Measurements from ENCODE around the gene LCN6. TPM values are rescaled to one million over a fixed set of nuclear protein-coding genes. Genes with fewer than 3 reads are reported as not detected.
"Not testable (repeated sequence)": the region's sequence is repeated elsewhere in the genome, so short reads cannot be mapped to it uniquely, and the experiment has no call there.

Gene LCN6
- total RNA-seq, 1 experiment from 2014 or later: not detected

- intact Hi-C loops (cut with micrococcal nuclease; ENCODE audit: unreplicated experiment): no loop called here
- POLR2A ChIA-PET: no interaction called here
Measured at GRCh38 chr9:136771907-136772415, 23.6 kb upstream of the LCN6 start.

GRCh38 chr9:136769710-136770191 lies 21.4 kb upstream of the LCN6 start:
- H3K4me3 ChIP-seq (ENCODE audit: low read depth, low read length): no peak overlapping the region
- Mint-ChIP-seq H3K9me3 (ENCODE audit: unreplicated experiment) (no peaks in the 10 kb centered on the region), H3K27me3 (ENCODE audit: insufficient read depth, unreplicated experiment) (no peaks in the 10 kb centered on the region), H3K36me3 (ENCODE audit: insufficient read depth, unreplicated experiment) (peaks cover 4% of the 10 kb centered on the region), H3K4me3 (ENCODE audit: unreplicated experiment) (no peak overlapping the region), H3K4me1 (ENCODE audit: low read depth, unreplicated experiment) (peaks cover 7% of the 10 kb centered on the region), H3K27ac (ENCODE audit: unreplicated experiment) (no peak overlapping the region)
- intact Hi-C loops (cut with micrococcal nuclease; ENCODE audit: unreplicated experiment): no loop called here
- no TSS peak for BruUV-seq (replicated peaks)
- TF ChIP-seq CTCF (IDR thresholded peaks at IDR 0.05; ENCODE audit: insufficient read depth in 1 of 2, low read depth in 1 of 2, low read length in 1 of 2, severe bottlenecking in 1 of 2, unreplicated experiment in 1 of 2): no peak
- no peak for DNase-seq
- H3K4me1 ChIP-seq: peaks cover 7% of the 10 kb centered on the region
- POLR2A ChIA-PET: no interaction called here
- H3K9me3 ChIP-seq: peaks cover 7% of the 10 kb centered on the region; the same call in 1 of the 2 replicates
- H3K36me3 ChIP-seq (ENCODE audit: control insufficient read depth, insufficient read depth, low read length): peaks cover 2% of the 10 kb centered on the region
- CTCF ChIA-PET: interaction anchor here (0.7 kb wide), 1 partner anchor 10 kb away, joined by 3 read pairs; no protein-coding TSS in a partner anchor
- H3K27me3 ChIP-seq (replicated peaks; ENCODE audit: control insufficient read depth, insufficient read depth, low read length): no peaks in the 10 kb centered on the region

More at GRCh38 chr9:136771907-136772415, 23.6 kb upstream of the LCN6 start:
- no peaks in the 10 kb centered on the region for H3K9me3 Mint-ChIP-seq (ENCODE audit: unreplicated experiment)
- BruUV-seq (replicated peaks): no TSS peak
- no peaks in the 10 kb centered on the region for H3K27me3 Mint-ChIP-seq (ENCODE audit: insufficient read depth, unreplicated experiment)
- no peaks in the 10 kb centered on the region for H3K27me3 ChIP-seq (replicated peaks; ENCODE audit: control insufficient read depth, insufficient read depth, low read length)
- H3K4me1 ChIP-seq: peaks cover 7% of the 10 kb centered on the region
- H3K36me3 Mint-ChIP-seq (ENCODE audit: insufficient read depth, unreplicated experiment): peaks cover 4% of the 10 kb centered on the region
- CTCF ChIA-PET: no interaction called here
- peaks cover 6% of the 10 kb centered on the region for H3K4me1 Mint-ChIP-seq (ENCODE audit: low read depth, unreplicated experiment)
- H3K4me3 ChIP-seq (ENCODE audit: low read depth, low read length): no peak overlapping the region
- no peak overlapping the region for H3K4me3 Mint-ChIP-seq (ENCODE audit: unreplicated experiment)
- no peak overlapping the region for H3K27ac Mint-ChIP-seq (ENCODE audit: unreplicated experiment)
- H3K36me3 ChIP-seq (ENCODE audit: control insufficient read depth, insufficient read depth, low read length): peaks cover 2% of the 10 kb centered on the region
- DNase-seq: no peak
- TF ChIP-seq CTCF (IDR thresholded peaks at IDR 0.05; ENCODE audit: insufficient read depth in 1 of 2, low read depth in 1 of 2, low read length in 1 of 2, severe bottlenecking in 1 of 2, unreplicated experiment in 1 of 2): no peak
- H3K9me3 ChIP-seq: peaks cover 7% of the 10 kb centered on the region; the same call in 1 of the 2 replicates

- H3K9me3 Mint-ChIP-seq (ENCODE audit: unreplicated experiment); H3K4me3 ChIP-seq (ENCODE audit: low read depth, low read length); H3K36me3 ChIP-seq (ENCODE audit: control insufficient read depth, insufficient read depth, low read length); H3K4me1 ChIP-seq; H3K9me3 ChIP-seq; BruUV-seq (replicated peaks); H3K27me3 Mint-ChIP-seq (ENCODE audit: insufficient read depth, unreplicated experiment); H3K36me3 Mint-ChIP-seq (ENCODE audit: insufficient read depth, unreplicated experiment); H3K27me3 ChIP-seq (replicated peaks; ENCODE audit: control insufficient read depth, insufficient read depth, low read length); H3K4me1 Mint-ChIP-seq (ENCODE audit: low read depth, unreplicated experiment); H3K27ac Mint-ChIP-seq (ENCODE audit: unreplicated experiment): not testable (repeated sequence)
- intact Hi-C loops (cut with micrococcal nuclease; ENCODE audit: unreplicated experiment): loop anchor here (1.0 kb wide), 2 partner anchors 11 to 18 kb away; no protein-coding TSS in a partner anchor
- TF ChIP-seq CTCF (IDR thresholded peaks at IDR 0.05; ENCODE audit: insufficient read depth in 1 of 2, low read depth in 1 of 2, low read length in 1 of 2, severe bottlenecking in 1 of 2, unreplicated experiment in 1 of 2): peak; percentile 66 to 79
- ChIA-PET CTCF (interaction anchor here (0.6 to 1.8 kb wide), 6 partner anchors 11 to 530 kb away, joined by 3 to 8 read pairs (median 4); partner anchors contain the start of genes MAN1B1 and TMEM141), POLR2A (interaction anchor here (0.6 kb wide), 1 partner anchor 194 kb away, joined by 3 read pairs; no protein-coding TSS in a partner anchor)
- peak overlapping the region; percentile 4 for H3K4me3 Mint-ChIP-seq (ENCODE audit: unreplicated experiment)
- DNase-seq: peak; percentile 85 to 89
Measured at GRCh38 chr9:136766410-136767120, 18.2 kb upstream of the LCN6 start.

DNA sequence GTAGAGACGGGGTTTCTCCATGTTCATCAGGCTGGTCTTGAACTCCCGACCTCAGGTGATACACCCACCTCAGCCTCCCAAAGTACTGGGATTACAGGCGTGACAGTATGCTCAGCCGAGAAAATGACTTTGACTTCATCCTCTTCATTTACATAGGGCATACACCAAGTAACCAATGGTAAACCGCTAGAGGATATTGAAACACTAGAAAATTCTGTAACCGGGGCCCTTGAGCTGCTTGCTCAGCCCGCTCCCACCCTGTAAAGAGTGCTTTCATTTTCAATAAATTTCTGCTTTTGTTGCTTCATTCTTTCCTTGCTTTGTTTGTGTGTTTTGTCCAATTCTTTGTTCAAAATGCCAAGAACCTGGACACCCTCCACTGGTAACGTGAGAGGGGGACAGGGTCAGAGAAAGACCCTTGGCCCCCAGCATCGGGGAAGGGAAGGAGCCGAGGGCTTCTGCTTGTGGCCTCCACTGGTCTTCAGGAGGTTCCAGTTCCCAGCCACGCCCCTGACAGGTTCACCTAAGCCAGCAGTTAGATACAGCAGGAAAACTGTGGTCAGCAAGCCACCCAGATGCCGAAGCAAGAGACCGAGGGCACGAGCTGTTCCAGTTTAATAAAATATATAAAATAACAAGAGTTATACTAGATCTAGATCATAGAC lies 17.6 kb upstream of the LCN6 start:
- not testable (repeated sequence) for H3K9me3 ChIP-seq; H3K27ac Mint-ChIP-seq (ENCODE audit: unreplicated experiment); H3K27me3 ChIP-seq (replicated peaks; ENCODE audit: control insufficient read depth, insufficient read depth, low read length); H3K27me3 Mint-ChIP-seq (ENCODE audit: insufficient read depth, unreplicated experiment); H3K36me3 Mint-ChIP-seq (ENCODE audit: insufficient read depth, unreplicated experiment); H3K9me3 Mint-ChIP-seq (ENCODE audit: unreplicated experiment); H3K4me1 Mint-ChIP-seq (ENCODE audit: low read depth, unreplicated experiment); H3K4me3 ChIP-seq (ENCODE audit: low read depth, low read length); H3K4me3 Mint-ChIP-seq (ENCODE audit: unreplicated experiment); DNase-seq; H3K36me3 ChIP-seq (ENCODE audit: control insufficient read depth, insufficient read depth, low read length); H3K4me1 ChIP-seq; BruUV-seq (replicated peaks)
- intact Hi-C loops (cut with micrococcal nuclease; ENCODE audit: unreplicated experiment): loop anchor here (1.0 kb wide), 2 partner anchors 11 to 18 kb away; no protein-coding TSS in a partner anchor
- POLR2A ChIA-PET: interaction anchor here (0.6 kb wide), 1 partner anchor 193 kb away, joined by 3 read pairs; no protein-coding TSS in a partner anchor
- CTCF ChIA-PET: interaction anchor here (0.6 to 1.8 kb wide), 5 partner anchors 12 to 321 kb away, joined by 3 to 8 read pairs (median 5); partner anchors contain the start of genes MAN1B1 and TMEM141
